ENCODE results near the gene TMEM255B. TPM values are rescaled to one million over a fixed set of nuclear protein-coding genes. Genes with fewer than 3 reads are reported as not detected.
"Not testable (repeated sequence)": the region's sequence is repeated elsewhere in the genome, so short reads cannot be mapped to it uniquely, and the experiment has no call there.

The TMEM255B gene
- total RNA-seq, 4 donors from 2014 or later = 0.26 to 3.8 (median 1.7) TPM

DNA sequence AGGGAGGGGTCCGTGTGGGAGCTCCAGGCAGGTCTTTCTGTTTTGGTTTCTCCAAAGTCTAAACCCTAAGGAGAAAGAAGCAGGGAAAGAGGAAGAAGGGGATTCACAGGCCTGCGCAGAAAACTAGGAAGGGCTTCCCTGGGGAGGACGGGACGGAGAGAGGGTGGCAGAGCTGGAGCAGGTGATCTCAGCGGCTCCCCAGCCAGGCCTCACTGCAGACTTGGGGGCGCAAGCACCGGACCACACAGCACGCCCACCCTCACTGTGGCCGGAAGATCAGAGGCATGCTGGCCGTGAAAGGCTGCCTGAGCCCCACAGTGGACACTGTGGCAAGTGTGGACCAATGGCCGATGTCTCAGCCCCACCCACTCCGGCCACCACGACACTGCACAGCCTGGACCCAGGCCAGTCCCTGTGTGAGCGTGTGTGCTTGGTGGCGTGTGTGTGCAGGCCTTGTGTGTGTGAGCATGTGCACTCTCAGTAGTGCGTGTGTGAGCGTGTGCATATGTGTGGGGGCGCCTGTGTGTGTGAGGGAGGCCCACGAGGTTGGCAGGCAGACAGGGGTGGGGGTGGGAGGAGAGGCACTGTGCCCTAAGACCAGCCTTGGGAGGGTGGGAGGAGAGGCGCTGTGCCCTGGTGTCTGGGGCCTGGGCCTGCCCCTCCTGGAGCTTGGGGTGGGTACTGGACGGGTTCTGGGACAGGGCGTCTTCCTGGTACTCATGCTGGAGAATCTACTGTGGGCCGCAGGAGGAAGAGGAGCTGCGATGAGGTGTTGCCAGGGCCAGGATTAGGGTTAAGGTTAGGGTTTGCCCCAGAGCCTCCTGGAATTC is 15.4 kb upstream of the TMEM255B start:
- TF ChIP-seq EP300 (IDR thresholded peaks at IDR 0.05) (no peak), POLR2AphosphoS5 (IDR thresholded peaks at IDR 0.05) (no peak), POLR2A (IDR thresholded peaks at IDR 0.05) (no peak)
- TF ChIP-seq, protein P1, sequence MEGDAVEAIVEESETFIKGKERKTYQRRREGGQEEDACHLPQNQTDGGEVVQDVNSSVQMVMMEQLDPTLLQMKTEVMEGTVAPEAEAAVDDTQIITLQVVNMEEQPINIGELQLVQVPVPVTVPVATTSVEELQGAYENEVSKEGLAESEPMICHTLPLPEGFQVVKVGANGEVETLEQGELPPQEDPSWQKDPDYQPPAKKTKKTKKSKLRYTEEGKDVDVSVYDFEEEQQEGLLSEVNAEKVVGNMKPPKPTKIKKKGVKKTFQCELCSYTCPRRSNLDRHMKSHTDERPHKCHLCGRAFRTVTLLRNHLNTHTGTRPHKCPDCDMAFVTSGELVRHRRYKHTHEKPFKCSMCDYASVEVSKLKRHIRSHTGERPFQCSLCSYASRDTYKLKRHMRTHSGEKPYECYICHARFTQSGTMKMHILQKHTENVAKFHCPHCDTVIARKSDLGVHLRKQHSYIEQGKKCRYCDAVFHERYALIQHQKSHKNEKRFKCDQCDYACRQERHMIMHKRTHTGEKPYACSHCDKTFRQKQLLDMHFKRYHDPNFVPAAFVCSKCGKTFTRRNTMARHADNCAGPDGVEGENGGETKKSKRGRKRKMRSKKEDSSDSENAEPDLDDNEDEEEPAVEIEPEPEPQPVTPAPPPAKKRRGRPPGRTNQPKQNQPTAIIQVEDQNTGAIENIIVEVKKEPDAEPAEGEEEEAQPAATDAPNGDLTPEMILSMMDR (IDR thresholded peaks at IDR 0.05) = no peak
- no peak overlapping the region for H3K4me3 ChIP-seq
- H3K27ac ChIP-seq = no peak overlapping the region
- 90% methylated on average over 11 of the region's 24 CpGs for WGBS
- peaks cover 10% of the 10 kb centered on the region for H3K27me3 ChIP-seq
- no peak for DNase-seq (ENCODE audit: low spot score in 2 of 2)
- peaks cover 14% of the 10 kb centered on the region for H3K4me1 ChIP-seq
- no peaks in the 10 kb centered on the region for H3K36me3 ChIP-seq
- H3K9me3 ChIP-seq = no peaks in the 10 kb centered on the region

- WGBS = 78% methylated on average over 16 of the region's 21 CpGs
- peaks cover 14% of the 10 kb centered on the region for H3K4me1 ChIP-seq
- DNase-seq (ENCODE audit: low spot score in 2 of 2) = no peak
- no peak overlapping the region for H3K4me3 ChIP-seq
- H3K36me3 ChIP-seq = no peaks in the 10 kb centered on the region
- no peak for TF ChIP-seq EP300 (IDR thresholded peaks at IDR 0.05)
- no peak for TF ChIP-seq POLR2A (IDR thresholded peaks at IDR 0.05)
- TF ChIP-seq POLR2AphosphoS5 (IDR thresholded peaks at IDR 0.05) = no peak
- TF ChIP-seq, protein P1 (IDR thresholded peaks at IDR 0.05) = no peak
- no peaks in the 10 kb centered on the region for H3K9me3 ChIP-seq
- no peak overlapping the region for H3K27ac ChIP-seq
- peaks cover 10% of the 10 kb centered on the region for H3K27me3 ChIP-seq
Measured at GRCh38 chr13:113744197-113745000, 14.6 kb upstream of the TMEM255B start.

DNA sequence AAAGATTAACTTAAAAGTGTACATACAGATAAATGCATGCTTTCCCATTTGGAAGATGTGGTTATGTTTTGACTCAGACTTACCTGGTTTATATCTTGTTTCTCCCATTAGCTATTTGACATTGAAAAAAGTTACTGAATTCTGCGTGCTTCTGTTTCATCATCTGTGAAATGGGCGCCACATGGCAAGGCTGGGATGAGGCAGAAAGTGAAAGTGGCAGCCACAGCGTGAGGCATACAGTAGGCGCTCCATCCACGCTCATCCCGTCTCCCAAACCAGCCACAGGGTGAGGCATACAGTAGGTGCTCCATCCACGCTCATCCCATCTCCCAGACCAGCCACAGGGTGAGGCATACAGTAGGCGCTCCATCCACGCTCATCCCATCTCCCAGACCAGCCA is 14.0 kb upstream of the TMEM255B start:
- Histone ChIP-seq H3K4me3 (no peak overlapping the region), H3K9me3 (no peaks in the 10 kb centered on the region), H3K27ac (no peak overlapping the region), H3K27me3 (peaks cover 10% of the 10 kb centered on the region), H3K36me3 (no peaks in the 10 kb centered on the region), H3K4me1 (peaks cover 14% of the 10 kb centered on the region)
- no peak for DNase-seq (ENCODE audit: low spot score in 2 of 2)
- TF ChIP-seq, protein P1 (IDR thresholded peaks at IDR 0.05) = no peak
- no peak for TF ChIP-seq EP300 (IDR thresholded peaks at IDR 0.05)
- TF ChIP-seq POLR2A (IDR thresholded peaks at IDR 0.05) = no peak
- no peak for TF ChIP-seq POLR2AphosphoS5 (IDR thresholded peaks at IDR 0.05)
- 93% methylated on average over 9 of the region's 9 CpGs for WGBS

GRCh38 chr13:113745500-113746142 is 13.4 kb upstream of the TMEM255B start:
- H3K4me1 ChIP-seq = peaks cover 14% of the 10 kb centered on the region
- H3K36me3 ChIP-seq; DNase-seq (ENCODE audit: low spot score in 2 of 2); H3K27ac ChIP-seq; H3K9me3 ChIP-seq; H3K4me3 ChIP-seq; H3K27me3 ChIP-seq: not testable (repeated sequence)
- 91% methylated on average over 24 of the region's 24 CpGs for WGBS

- Histone ChIP-seq H3K4me3 (no peak overlapping the region), H3K4me1 (peaks cover 14% of the 10 kb centered on the region), H3K36me3 (no peaks in the 10 kb centered on the region), H3K27me3 (peaks cover 8% of the 10 kb centered on the region), H3K27ac (no peak overlapping the region), H3K9me3 (no peaks in the 10 kb centered on the region)
- TF ChIP-seq, protein P1 (IDR thresholded peaks at IDR 0.05) = no peak
- TF ChIP-seq POLR2A (IDR thresholded peaks at IDR 0.05) = no peak
- TF ChIP-seq EP300 (IDR thresholded peaks at IDR 0.05) = no peak
- no peak for TF ChIP-seq POLR2AphosphoS5 (IDR thresholded peaks at IDR 0.05)
- WGBS = 88% methylated on average over 5 of the region's 5 CpGs
- no peak for DNase-seq (ENCODE audit: low spot score in 2 of 2)
Measured at GRCh38 chr13:113746143-113746525, 12.9 kb upstream of the TMEM255B start.
